Measurements from ENCODE around the gene EHF. TPM values are rescaled to one million over a fixed set of nuclear protein-coding genes. Genes with fewer than 3 reads are reported as not detected.

The EHF gene
- not detected in 2 replicates for total RNA-seq (2011; cell fraction: chromatin; rRNA removed; ENCODE audit: low replicate concordance)
- not detected in 2 replicates for total RNA-seq (2011; cell fraction: nucleolus; rRNA removed)
- not detected in 2 replicates for total RNA-seq (2011; cell fraction: nucleoplasm; rRNA removed)
- total RNA-seq (2014; rRNA removed): 0.20 and 0.54 TPM in 2 replicates
- 0.41 and 0.47 TPM in 2 replicates for total RNA-seq (2014; rRNA removed; fragmentation: Illumina TruSeq; extraction: Trizol)
- 0.34 and 0.40 TPM in 2 replicates for total RNA-seq (2015; rRNA removed; fragmentation: Illumina TruSeq; extraction: Trizol)
- total RNA-seq (2021): 0.38 and 0.76 TPM in 2 replicates
- 0.03 and 0.04 TPM in 2 replicates for polyA plus RNA-seq (2011; rRNA removed)
- polyA plus RNA-seq (2011; cell fraction: cytosol; rRNA removed): 0.13 TPM in 1 of 2 replicates, not detected in the other
- not detected in 2 replicates for polyA plus RNA-seq (2011; cell fraction: nucleus; rRNA removed)
- 0.17 and 0.37 TPM in 2 replicates for polyA plus RNA-seq (2012)
- polyA plus RNA-seq (2014; fragmentation: Illumina TruSeq; extraction: Trizol): 0.24 TPM in 1 of 2 replicates, not detected in the other
- under 1 TPM; 0.24 to 0.37 TPM for polyA plus RNA-seq (2014; fragmentation: Nextera tagmentation; extraction: Ambion mirVana)
- 0.04 TPM in 1 of 2 replicates, not detected in the other for polyA plus RNA-seq (2014; rRNA removed)
- polyA minus RNA-seq (2011; rRNA and poly(A)+ RNA removed): 0.11 and 0.36 TPM in 2 replicates
- not detected in 2 replicates for polyA minus RNA-seq (2011; cell fraction: cytosol; rRNA and poly(A)+ RNA removed)
- not detected in 2 replicates for polyA minus RNA-seq (2011; cell fraction: nucleus; rRNA and poly(A)+ RNA removed)
- percentile 36 among the genes with signal in this experiment for Bru-seq, nascent RNA
- percentile 32 among the genes with signal in this experiment for BruChase-seq, experiment 1, labeled RNA remaining after a 2-hour chase
- percentile 35 among the genes with signal in this experiment for BruChase-seq, experiment 2, labeled RNA remaining after a 6-hour chase
- long read RNA-seq, experiment 1: 0 reads
- long read RNA-seq, experiment 2, partial matches to known transcripts: 1 of 1 reads
- long read RNA-seq, experiment 2, other reads (novel, unspliced or antisense): 0 of 1 reads
- long read RNA-seq, experiment 3: 0 reads

- Histone ChIP-seq H2AFZ (ENCODE audit: low read depth, low read length) (peak within 1 kb of the TSS; percentile 64; the same call in 1 of the 2 replicates), H4K20me1 (replicated peaks; ENCODE audit: control insufficient read depth, insufficient read depth, low read length) (no peaks in the 10 kb centered on the region), H3K27me3 (ENCODE audit: control insufficient read depth in 2 of 2, insufficient read depth in 2 of 2, low read length in 2 of 2) (no peaks in the 10 kb centered on the region), H3K4me2 (ENCODE audit: insufficient read depth, low read length) (no peak within 1 kb of the TSS), H3K9ac (ENCODE audit: insufficient read depth in 1 of 2, low read depth in 2 of 2, low read length in 2 of 2) (no peak within 1 kb of the TSS), H3K9me1 (ENCODE audit: control insufficient read depth, insufficient read depth, low read length) (no peaks in the 10 kb centered on the region), H3K9me3 (replicated peaks; ENCODE audit: control insufficient read depth, insufficient read depth, low read depth, low read length) (no peaks in the 10 kb centered on the region), H3K4me1 (replicated peaks in 1 of 2; ENCODE audit: control insufficient read depth in 2 of 2, insufficient read depth in 2 of 2, low read length in 2 of 2) (peaks cover 3 to 40% of the 10 kb centered on the region in 2 experiments; a peak in 4 of 5 replicates), H3K79me2 (ENCODE audit: control insufficient read depth, insufficient read depth, low read length) (no peaks in the 10 kb centered on the region), H3K36me3 (ENCODE audit: control insufficient read depth, insufficient read depth, low read length) (no peaks in the 10 kb centered on the region), H3K4me3 (no peak within 1 kb of the TSS), H3K27ac (ENCODE audit: extremely low read depth, low read depth, low read length) (no peak within 1 kb of the TSS)
- BruUV-seq (replicated peaks): no TSS peak
- POLR2A ChIA-PET: interaction anchor here (0.6 to 1.5 kb wide), 4 partner anchors 13 to 519 kb away, joined by 3 to 5 read pairs (median 4); no protein-coding TSS in a partner anchor
- FAIRE-seq (no peak), ATAC-seq (no peak), DNase-seq (ENCODE audit: extremely low read depth in 1 of 4, low spot score in 3 of 4) (no peak)
- in situ Hi-C loops (cut with MboI): no loop called here
- CTCF ChIA-PET (ENCODE audit: low intra/inter-chr PET ratio): no interaction called here
- intact Hi-C loops (cut with micrococcal nuclease): no loop called here
- WGBS (ENCODE audit: insufficient coverage, low coverage, missing lambda C conversion rate): 47% methylated on average over 7 of the region's 7 CpGs
- TF ChIP-seq EZH2 (IDR thresholded peaks at IDR 0.05; ENCODE audit: borderline replicate concordance, low read depth, low read length) (no peak), ZNF583 (CRISPR knock-in tag; IDR thresholded peaks at IDR 0.05) (no peak), BACH1 (tag; IDR thresholded peaks at IDR 0.05) (no peak), TAL1 (IDR thresholded peaks at IDR 0.05) (no peak), ARID1B (IDR thresholded peaks at IDR 0.05) (no peak), BCL6 (CRISPR knock-in tag; IDR thresholded peaks at IDR 0.05) (no peak), TEAD4 (IDR thresholded peaks at IDR 0.05; ENCODE audit: low read length) (no peak), TEAD4 (CRISPR knock-in tag; IDR thresholded peaks at IDR 0.05; ENCODE audit: borderline replicate concordance) (no peak), TBL1XR1 (IDR thresholded peaks at IDR 0.05; ENCODE audit: low read length in 2 of 2) (no peak), TAF1 (IDR thresholded peaks at IDR 0.05; ENCODE audit: control insufficient read depth, extremely low read depth, insufficient read depth, low read length, severe bottlenecking) (no peak), ATF1 (CRISPR knock-in tag; IDR thresholded peaks at IDR 0.05) (no peak), ATF1 (tag; IDR thresholded peaks at IDR 0.05) (no peak), SP1 (CRISPR knock-in tag; IDR thresholded peaks at IDR 0.05) (no peak), TAF15 (IDR thresholded peaks at IDR 0.05; ENCODE audit: low read depth, low read length) (no peak)
- TF ChIP-seq, protein P1, sequence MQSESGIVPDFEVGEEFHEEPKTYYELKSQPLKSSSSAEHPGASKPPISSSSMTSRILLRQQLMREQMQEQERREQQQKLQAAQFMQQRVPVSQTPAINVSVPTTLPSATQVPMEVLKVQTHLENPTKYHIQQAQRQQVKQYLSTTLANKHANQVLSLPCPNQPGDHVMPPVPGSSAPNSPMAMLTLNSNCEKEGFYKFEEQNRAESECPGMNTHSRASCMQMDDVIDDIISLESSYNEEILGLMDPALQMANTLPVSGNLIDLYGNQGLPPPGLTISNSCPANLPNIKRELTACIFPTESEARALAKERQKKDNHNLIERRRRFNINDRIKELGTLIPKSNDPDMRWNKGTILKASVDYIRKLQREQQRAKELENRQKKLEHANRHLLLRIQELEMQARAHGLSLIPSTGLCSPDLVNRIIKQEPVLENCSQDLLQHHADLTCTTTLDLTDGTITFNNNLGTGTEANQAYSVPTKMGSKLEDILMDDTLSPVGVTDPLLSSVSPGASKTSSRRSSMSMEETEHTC (IDR thresholded peaks at IDR 0.05): no peak
These were observed at the start of gene EHF for GRCh38 chr11:34620820-34621792. TSS of gene EHF (plus strand) at chr11:34621093. CDS start at chr11:34642631, 21,538 bp downstream.

Data from K562 (cell line).